ENCODE results near the gene ABCA8. TPM values are rescaled to one million over a fixed set of nuclear protein-coding genes. Genes with fewer than 3 reads are reported as not detected.

Gene ABCA8
- total and polyA plus RNA-seq, 2 experiments from 2014 or later = not detected

- no peak for TF ChIP-seq CTCF (conservative IDR thresholded peaks at IDR 0.05; ENCODE audit: low read depth in 2 of 2)
These were observed 94.3 kb downstream of the ABCA8 start (continued) for GRCh38 chr17:68860941-68861340.

- Mint-ChIP-seq H3K27ac (no peak overlapping the region), H3K36me3 (ENCODE audit: low read depth) (no peaks in the 10 kb centered on the region), H3K4me3 (no peak overlapping the region), H3K9me3 (peaks cover 3% of the 10 kb centered on the region), H3K27me3 (ENCODE audit: insufficient read depth, low read depth, poor library complexity) (no peaks in the 10 kb centered on the region), H3K4me1 (no peaks in the 10 kb centered on the region)
- H3K27ac ChIP-seq (ENCODE audit: low read depth) = no peak overlapping the region
- no peak overlapping the region for H3K4me2 ChIP-seq
- no peaks in the 10 kb centered on the region for H3K79me2 ChIP-seq (replicated peaks; ENCODE audit: insufficient read depth)
- no peak overlapping the region for H3K4me3 ChIP-seq
- no peaks in the 10 kb centered on the region for H3K27me3 ChIP-seq (ENCODE audit: insufficient read depth)
- H3K9me2 ChIP-seq (ENCODE audit: insufficient read depth) = peaks cover 12% of the 10 kb centered on the region; the same call in 1 of the 2 replicates
- no peaks in the 10 kb centered on the region for H4K20me1 ChIP-seq (replicated peaks; ENCODE audit: insufficient read depth)
- H3K4me1 ChIP-seq (ENCODE audit: insufficient read depth) = no peaks in the 10 kb centered on the region
- no peaks in the 10 kb centered on the region for H3F3A ChIP-seq (replicated peaks; ENCODE audit: low read depth)
- no peak for ATAC-seq
- 0 out of 2 replicates have a peak, but pooled peaks cover 6% of the 10 kb centered on the region for H3K36me3 ChIP-seq (ENCODE audit: insufficient read depth)
- H2AFZ ChIP-seq = no peak overlapping the region; the same call in 1 of the 2 replicates
- no peak for DNase-seq (ENCODE audit: low spot score)
- no peak for TF ChIP-seq ETS1 (IDR thresholded peaks at IDR 0.05)
- no peak for TF ChIP-seq EZH2 (IDR thresholded peaks at IDR 0.05; ENCODE audit: low read depth, unreplicated experiment)
- no peak for TF ChIP-seq JUNB (IDR thresholded peaks at IDR 0.05; ENCODE audit: unreplicated experiment)
- no peak for TF ChIP-seq EZH2phosphoT487 (IDR thresholded peaks at IDR 0.05; ENCODE audit: unreplicated experiment)
- TF ChIP-seq ZNF114 (CRISPR knock-in tag; IDR thresholded peaks at IDR 0.05) = no peak
- no peak for TF ChIP-seq STAT1 (IDR thresholded peaks at IDR 0.05; ENCODE audit: unreplicated experiment)
- no peak for TF ChIP-seq ZNF331 (CRISPR knock-in tag; IDR thresholded peaks at IDR 0.05; ENCODE audit: low read depth)
- no peak for TF ChIP-seq ZNF462 (CRISPR knock-in tag; IDR thresholded peaks at IDR 0.05)
- no peak for TF ChIP-seq NANOG (IDR thresholded peaks at IDR 0.05; ENCODE audit: borderline replicate concordance)
- TF ChIP-seq REST (IDR thresholded peaks at IDR 0.05; ENCODE audit: unreplicated experiment) = no peak
These were observed 100.7 kb downstream of the ABCA8 start for GRCh38 chr17:68854452-68854851.

Measured in GM23338 (cell line).